GM12878 (cell line): Measurements from ENCODE around the gene LIM2. TPM values are rescaled to one million over a fixed set of nuclear protein-coding genes. Genes with fewer than 3 reads are reported as not detected.

Experiments used
- CEBPZ ChIP-seq: fragments of 150-350 bp; IDR thresholded peaks from 2 replicates; pipeline ENCODE4 v1.6.1; 2016; ENCODE audit warnings: low read depth, low read length
- DPF2 ChIP-seq: fragments of 450-650 bp; IDR thresholded peaks from 2 replicates; pipeline ENCODE4 v1.6.1; 2017; ENCODE audit warnings: mild to moderate bottlenecking
- EED ChIP-seq: sonication (generic); IDR thresholded peaks from 2 replicates; pipeline ENCODE4 v1.6.1; 2016; ENCODE audit warnings: antibody characterized with exemption, low read depth
- HDGF ChIP-seq: fragments of 450-650 bp; IDR thresholded peaks from 2 replicates; pipeline ENCODE4 v1.6.1; 2016; ENCODE audit warnings: antibody characterized with exemption
- IRF5 ChIP-seq: fragments of 450-650 bp; IDR thresholded peaks from 2 replicates; pipeline ENCODE4 v1.6.1; 2017; ENCODE audit warnings: borderline replicate concordance
- MTA3 ChIP-seq: IDR thresholded peaks from 2 replicates; pipeline ENCODE4 v1.6.1; 2012; ENCODE audit warnings: low read length, inconsistent platforms, borderline replicate concordance
- MYC ChIP-seq: IDR thresholded peaks from 2 replicates; pipeline ENCODE4 v1.6.1; 2011; ENCODE audit warnings: mild to moderate bottlenecking, low read length, moderate library complexity, inconsistent platforms; ENCODE audit not compliant: insufficient read depth, insufficient replicate concordance, insufficient read length, severe bottlenecking
- PML ChIP-seq: IDR thresholded peaks from 2 replicates; pipeline ENCODE4 v1.6.1; 2012; ENCODE audit warnings: low read length, inconsistent platforms
- RAD21 ChIP-seq: IDR thresholded peaks from 2 replicates; pipeline ENCODE4 v1.6.1; 2011; ENCODE audit warnings: mild to moderate bottlenecking, low read depth, low read length, moderate library complexity; ENCODE audit not compliant: insufficient read depth
- RELB ChIP-seq: fragments of 450-650 bp; IDR thresholded peaks from 2 replicates; pipeline ENCODE4 v1.6.1; 2017; ENCODE audit warnings: low read depth, mild to moderate bottlenecking, moderate library complexity
- SMAD5 ChIP-seq: IDR thresholded peaks from 2 replicates; pipeline ENCODE4 v1.6.1; 2016; ENCODE audit warnings: antibody characterized with exemption, low read depth
- SP1 ChIP-seq: IDR thresholded peaks from one replicate; pipeline ENCODE4 v1.6.1; 2011; ENCODE audit warnings: low read depth, low read length
- SREBF2 ChIP-seq: IDR thresholded peaks from 2 replicates; pipeline ENCODE4 v1.6.1; 2012; ENCODE audit warnings: mild to moderate bottlenecking, low read length
- USF2 ChIP-seq: IDR thresholded peaks from 2 replicates; pipeline ENCODE4 v1.6.1; 2011; ENCODE audit warnings: low read depth, low read length, improper control_type of control experiment, borderline replicate concordance
- ZBED1 ChIP-seq: IDR thresholded peaks from 2 replicates; pipeline ENCODE4 v1.6.1; 2016; ENCODE audit warnings: borderline replicate concordance
- ZNF24 ChIP-seq: fragments of 450-650 bp; IDR thresholded peaks from 2 replicates; pipeline ENCODE4 v1.6.1; 2017; ENCODE audit warnings: antibody characterized with exemption, mild to moderate bottlenecking
- polyA plus RNA-seq, 11 experiments: library from polyadenylated mRNA; depleted of rRNA in 4 of 11; unstranded in 6 of 11; stranded (reverse) in 5 of 11; fragments of >200 nt; fragmentation: Nextera tagmentation in 4 of 11; fragmentation: Illumina TruSeq in 1 of 11; extraction: Ambion mirVana in 4 of 11; extraction: Trizol in 1 of 11; gene quantifications; 1 replicate in 1 of 11; 2 replicates in 10 of 11; pipeline versions ENCODE4 v1.2.1 to v1.2.3, GENCODE V29; 2011 to 2016; ENCODE audit warnings: inconsistent platforms in 2 of 11, missing spikeins in 2 of 11, low read depth in 1 of 11
- total RNA-seq, 4 experiments: library from RNA; depleted of rRNA in 3 of 4; stranded (reverse); fragments of >200 nt in 3 of 4; fragmentation: Illumina TruSeq in 1 of 4; extraction: Trizol in 1 of 4; gene quantifications; 2 replicates each; pipeline versions ENCODE4 v1.2.1 to v1.2.3, GENCODE V29; 2013 to 2021
- TF ChIP-seq, protein P1 (sequence below): fragments of 450-650 bp; formaldehyde crosslinking; IDR thresholded peaks from 2 replicates; pipeline ENCODE4 v1.4.0; 2022; ENCODE audit warnings: mild to moderate bottlenecking, moderate library complexity
- TF ChIP-seq, protein P2 (sequence below): IDR thresholded peaks from 2 replicates; pipeline ENCODE4 v1.6.1; 2012; ENCODE audit warnings: low read depth, low read length, improper control_type of control experiment

Gene LIM2
- total and polyA plus RNA-seq, 10 of the 15 experiments (the other 5 are each of a cell fraction or from before 2014, with no cell fraction given), result not detected

GRCh38 chr19:51366389-51367254 is 21.2 kb downstream of the LIM2 start (continued):
- TF ChIP-seq HDGF (peak; percentile 94; the same call in 1 of the 2 replicates), DPF2 (no peak), ZBED1 (peak; percentile 51; the same call in 1 of the 2 replicates), USF2 (no peak), SREBF2 (no peak), SMAD5 (peak; percentile 74; the same call in 1 of the 2 replicates), IRF5 (no peak), MYC (peak; percentile 36), SP1 (peak; percentile 80), EED (peak; percentile 77), ZNF24 (no peak), MTA3 (no peak; the same call in 1 of the 2 replicates), CEBPZ (no peak), RELB (peak; percentile 75; the same call in 1 of the 2 replicates), RAD21 (no peak), PML (peak; percentile 85)
- TF ChIP-seq, protein P1, sequence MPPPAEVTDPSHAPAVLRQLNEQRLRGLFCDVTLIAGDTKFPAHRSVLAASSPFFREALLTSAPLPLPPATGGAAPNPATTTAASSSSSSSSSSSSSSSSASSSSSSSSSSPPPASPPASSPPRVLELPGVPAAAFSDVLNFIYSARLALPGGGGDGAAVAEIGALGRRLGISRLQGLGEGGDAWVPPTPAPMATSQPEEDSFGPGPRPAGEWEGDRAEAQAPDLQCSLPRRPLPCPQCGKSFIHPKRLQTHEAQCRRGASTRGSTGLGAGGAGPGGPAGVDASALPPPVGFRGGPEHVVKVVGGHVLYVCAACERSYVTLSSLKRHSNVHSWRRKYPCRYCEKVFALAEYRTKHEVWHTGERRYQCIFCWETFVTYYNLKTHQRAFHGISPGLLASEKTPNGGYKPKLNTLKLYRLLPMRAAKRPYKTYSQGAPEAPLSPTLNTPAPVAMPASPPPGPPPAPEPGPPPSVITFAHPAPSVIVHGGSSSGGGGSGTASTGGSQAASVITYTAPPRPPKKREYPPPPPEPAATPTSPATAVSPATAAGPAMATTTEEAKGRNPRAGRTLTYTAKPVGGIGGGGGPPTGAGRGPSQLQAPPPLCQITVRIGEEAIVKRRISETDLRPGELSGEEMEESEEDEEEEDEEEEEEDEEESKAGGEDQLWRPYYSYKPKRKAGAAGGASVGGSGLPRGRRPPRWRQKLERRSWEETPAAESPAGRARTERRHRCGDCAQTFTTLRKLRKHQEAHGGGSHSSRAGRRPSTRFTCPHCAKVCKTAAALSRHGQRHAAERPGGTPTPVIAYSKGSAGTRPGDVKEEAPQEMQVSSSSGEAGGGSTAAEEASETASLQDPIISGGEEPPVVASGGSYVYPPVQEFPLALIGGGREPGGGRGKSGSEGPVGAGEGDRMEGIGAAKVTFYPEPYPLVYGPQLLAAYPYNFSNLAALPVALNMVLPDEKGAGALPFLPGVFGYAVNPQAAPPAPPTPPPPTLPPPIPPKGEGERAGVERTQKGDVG, result no peak
- TF ChIP-seq, protein P2, sequence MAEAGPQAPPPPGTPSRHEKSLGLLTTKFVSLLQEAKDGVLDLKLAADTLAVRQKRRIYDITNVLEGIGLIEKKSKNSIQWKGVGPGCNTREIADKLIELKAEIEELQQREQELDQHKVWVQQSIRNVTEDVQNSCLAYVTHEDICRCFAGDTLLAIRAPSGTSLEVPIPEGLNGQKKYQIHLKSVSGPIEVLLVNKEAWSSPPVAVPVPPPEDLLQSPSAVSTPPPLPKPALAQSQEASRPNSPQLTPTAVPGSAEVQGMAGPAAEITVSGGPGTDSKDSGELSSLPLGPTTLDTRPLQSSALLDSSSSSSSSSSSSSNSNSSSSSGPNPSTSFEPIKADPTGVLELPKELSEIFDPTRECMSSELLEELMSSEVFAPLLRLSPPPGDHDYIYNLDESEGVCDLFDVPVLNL, result peak; percentile 57; the same call in 1 of the 2 replicates
